ENCODE results near the gene FAM200A.
"Not testable (repeated sequence)": the region's sequence is repeated elsewhere in the genome, so short reads cannot be mapped to it uniquely, and the experiment has no call there.

FAM200A gene

GRCh38 chr7:99551767-99552463 is at the start of gene FAM200A:
Gene FAM200A (minus strand): TSS chr7:99552114. CDS start chr7:99548407, 3,707 bp downstream.
- DNase-seq: peak; percentile 41 to 78 (median 64)

- DNase-seq: no peak
These were observed 47.9 kb upstream of the FAM200A start for GRCh38 chr7:99599836-99600235.

- no peak for DNase-seq
These were observed 46.0 kb upstream of the FAM200A start, which contains the start of gene TMEM225B for GRCh38 chr7:99597762-99598501. Gene TMEM225B (plus strand): TSS chr7:99598267. CDS start chr7:99604389, 6,122 bp downstream.

GRCh38 chr7:99596408-99596955 is 44.6 kb upstream of the FAM200A start:
- DNase-seq: no peak

GRCh38 chr7:99594948-99595745 is 43.2 kb upstream of the FAM200A start:
- DNase-seq: no peak

- no peak for DNase-seq
These were observed 37.0 kb upstream of the FAM200A start for GRCh38 chr7:99588868-99589267.

DNA sequence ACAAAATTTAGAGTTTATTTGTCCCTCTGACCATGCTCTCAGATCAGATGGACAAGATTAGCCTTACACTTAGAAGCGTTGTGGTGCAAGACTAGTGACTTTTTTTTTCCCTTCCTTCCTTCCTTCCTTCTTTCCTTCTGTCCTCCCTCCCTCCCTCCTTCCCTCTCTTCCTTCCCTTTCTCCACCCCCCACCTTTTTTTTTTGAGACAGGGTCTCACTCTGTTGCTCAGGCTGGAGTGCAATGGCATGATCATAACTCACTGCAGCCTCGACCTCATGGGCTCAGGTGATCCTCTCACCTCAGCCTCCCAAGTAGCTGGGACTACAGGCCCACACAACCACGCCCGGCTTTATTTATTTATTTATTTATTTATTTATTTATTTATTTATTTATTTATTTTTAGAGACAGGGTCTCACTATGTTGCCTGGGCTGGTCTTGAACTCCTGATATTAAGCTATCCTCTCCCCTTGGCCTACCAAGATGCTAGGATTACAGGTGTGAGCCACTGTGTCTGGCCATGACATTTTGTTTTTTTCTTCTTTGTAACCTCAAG is 28.9 kb upstream of the FAM200A start:
- DNase-seq: not testable (repeated sequence)

- DNase-seq: peak in 3 of 4 experiments; percentile 11 to 65 (median 16)
These were observed 28.3 kb upstream of the FAM200A start for GRCh38 chr7:99579956-99580777.

- DNase-seq: no peak
These were observed 27.5 kb upstream of the FAM200A start for GRCh38 chr7:99579281-99579955.

DNA sequence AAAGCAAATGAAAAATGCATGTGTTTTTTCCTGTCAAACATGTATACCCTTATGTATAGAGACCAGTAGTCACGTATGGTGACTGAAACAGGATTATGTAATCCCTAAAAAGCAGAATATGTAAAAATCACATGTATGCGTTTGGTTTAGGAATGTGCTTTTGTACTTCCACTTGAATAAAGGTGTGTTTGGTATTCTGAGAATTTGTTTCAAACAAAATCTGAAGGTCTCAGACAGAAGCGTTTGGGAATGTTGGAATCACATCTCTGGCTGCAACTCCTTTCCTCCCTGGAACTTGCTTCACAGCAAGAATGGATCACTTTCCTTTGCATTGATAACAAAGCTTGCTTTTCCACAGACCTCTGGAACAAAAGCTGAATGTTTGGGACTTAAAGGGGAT is 24.3 kb upstream of the FAM200A start:
- no peak for DNase-seq

DNA sequence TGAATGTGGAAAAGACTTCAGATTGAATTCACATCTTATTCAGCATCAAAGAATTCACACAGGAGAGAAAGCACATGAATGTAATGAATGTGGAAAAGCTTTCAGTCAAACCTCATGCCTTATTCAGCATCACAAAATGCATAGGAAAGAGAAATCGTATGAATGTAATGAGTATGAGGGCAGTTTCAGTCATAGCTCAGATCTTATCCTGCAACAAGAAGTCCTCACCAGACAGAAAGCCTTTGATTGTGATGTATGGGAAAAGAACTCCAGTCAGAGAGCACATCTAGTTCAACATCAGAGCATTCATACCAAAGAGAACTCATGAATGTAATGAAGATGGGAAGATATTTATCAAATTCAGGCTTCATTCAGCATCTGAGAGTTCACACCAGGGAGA is 21.3 kb upstream of the FAM200A start:
- no peak for DNase-seq

DNA sequence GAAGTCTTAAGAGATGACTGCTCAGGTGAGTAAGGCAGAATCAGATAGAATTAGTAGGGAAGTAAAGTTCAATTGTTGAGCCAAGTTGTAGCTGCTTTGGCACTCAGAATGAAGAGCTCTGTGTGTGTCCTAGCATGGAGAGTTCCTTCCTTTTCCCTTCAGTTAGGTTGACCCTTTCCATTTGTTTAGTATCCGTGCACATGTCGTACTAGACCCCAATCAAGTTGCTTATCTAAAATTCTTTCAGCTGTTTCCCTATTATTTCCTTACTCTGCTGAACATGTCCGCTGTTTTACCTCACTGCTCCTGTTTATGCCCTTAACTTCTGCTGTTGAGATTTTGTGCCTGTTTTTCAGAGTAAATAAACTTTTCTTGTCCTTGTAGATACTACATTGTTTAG is 19.9 kb upstream of the FAM200A start:
- DNase-seq: no peak

GRCh38 chr7:99568770-99569169 is 16.9 kb upstream of the FAM200A start:
- not testable (repeated sequence) for DNase-seq

DNA sequence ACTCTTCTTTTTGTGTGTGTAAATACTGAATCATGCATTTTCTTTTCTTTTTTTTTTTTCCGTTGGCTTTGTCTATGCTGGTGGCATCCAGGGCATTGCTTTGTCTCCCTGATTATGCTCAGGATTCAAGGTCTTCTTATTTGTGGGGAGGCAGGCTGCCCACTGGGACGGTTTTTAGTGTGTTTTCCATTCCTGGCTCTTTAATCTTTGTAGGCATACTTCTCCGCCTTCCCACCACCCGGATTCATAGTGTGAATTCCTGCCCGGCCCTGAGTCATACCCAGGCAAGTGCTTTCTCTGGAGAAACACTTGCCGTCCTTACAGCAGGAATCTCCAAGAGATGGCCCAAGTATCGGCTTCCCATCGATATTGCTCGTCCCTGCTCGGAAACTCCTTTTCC is 11.7 kb upstream of the FAM200A start:
- no peak for DNase-seq

GRCh38 chr7:99562832-99563231 is 10.9 kb upstream of the FAM200A start:
- peak in 1 of 4 experiments; percentile 3 for DNase-seq

- no peak for DNase-seq
These were observed 10.3 kb upstream of the FAM200A start for GRCh38 chr7:99562114-99562784.

GRCh38 chr7:99561737-99562051 is 9.8 kb upstream of the FAM200A start:
- no peak for DNase-seq

DNA sequence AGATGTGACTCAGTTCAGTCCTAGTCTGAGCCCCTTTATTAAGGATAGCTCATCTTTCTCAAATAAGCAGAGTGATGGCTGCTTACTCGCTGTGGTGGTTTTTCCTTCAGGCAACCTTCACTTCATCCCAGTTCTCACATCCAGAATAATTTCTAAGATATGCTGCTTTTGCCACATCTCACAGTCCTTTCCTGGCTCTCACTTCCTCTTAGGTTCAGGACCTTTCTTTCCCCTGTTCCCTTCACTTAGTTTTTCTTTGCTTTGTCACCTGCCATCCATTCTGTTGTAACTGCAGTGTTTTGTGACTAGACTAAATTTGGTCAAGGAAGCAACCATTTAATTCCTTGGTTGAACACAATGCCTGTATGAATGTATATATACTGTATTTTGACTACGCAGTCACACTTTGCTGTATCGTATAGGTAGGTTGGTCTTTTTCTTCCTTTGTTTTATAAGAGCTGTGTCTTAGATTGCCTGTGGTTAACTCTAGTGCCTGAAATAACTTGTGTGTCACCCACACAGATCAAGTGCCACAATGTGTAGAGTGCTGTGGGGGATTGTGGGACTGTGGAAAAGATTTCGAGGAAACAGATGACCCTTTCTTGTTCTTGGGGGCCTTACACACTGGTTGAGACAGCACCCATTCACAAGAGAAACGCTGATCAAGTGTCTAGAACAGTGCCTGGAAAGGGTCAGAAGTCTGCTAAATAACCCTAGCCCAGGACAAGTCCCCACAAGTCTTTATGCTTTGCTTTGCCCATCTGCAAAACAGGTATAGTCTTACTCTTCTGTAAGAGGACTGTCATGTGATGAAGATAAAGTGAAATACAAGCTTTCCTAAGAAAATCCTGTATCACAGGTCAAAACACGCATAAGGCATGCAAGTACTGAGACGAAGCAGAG is 9.2 kb upstream of the FAM200A start:
- no peak for DNase-seq

DNA sequence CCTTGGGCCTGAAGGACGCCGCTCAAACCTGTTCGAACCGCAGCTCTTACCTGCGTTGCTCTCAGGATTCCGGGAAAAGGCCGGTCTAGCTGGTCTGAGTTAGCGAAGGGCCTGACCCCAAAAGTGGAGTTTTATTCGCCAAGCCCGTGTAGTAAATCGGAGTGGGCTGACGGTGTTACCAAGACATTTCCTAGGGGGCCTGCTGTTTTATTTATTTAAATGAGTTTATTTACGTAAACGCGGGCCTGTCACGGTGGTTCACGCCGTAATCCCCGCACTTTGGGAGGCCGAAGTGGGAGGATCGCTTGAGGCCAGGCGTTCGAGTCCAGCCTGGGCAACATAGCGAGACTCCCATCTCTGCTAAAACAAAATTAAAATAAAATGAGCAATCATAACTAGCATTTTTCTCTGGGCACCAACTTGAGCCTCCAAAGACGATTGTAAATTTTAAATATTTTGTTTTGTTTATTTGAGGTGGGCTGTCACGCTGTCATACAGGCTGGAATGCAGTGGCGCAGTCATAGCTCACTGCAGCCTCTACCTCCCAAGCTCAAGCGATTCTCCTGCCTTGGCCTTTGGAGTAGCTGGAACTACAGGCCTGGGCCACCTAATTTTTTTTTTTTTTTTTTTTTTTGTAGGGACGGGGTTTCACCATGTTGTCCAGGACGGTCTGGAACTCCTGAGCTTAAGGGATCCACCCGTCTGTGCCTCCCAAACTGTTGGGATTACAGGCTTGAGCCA is 7.4 kb upstream of the FAM200A start:
- DNase-seq: no peak

Data from activated naive CD4-positive, alpha-beta T cell (primary cell).